C1 segment of cervical spinal cord (tissue), 14 donors: ENCODE measurements around the gene CCDC78.

Experiments used
- DNase-seq, 14 donors: peaks; one replicate each; lab custom pipeline; 2025; lab: John Stamatoyannopoulos, UW

CCDC78 gene

GRCh38 chr16:711548-712320 lies 14.5 kb downstream of the CCDC78 start:
- peak in 10 of 14 donors; percentile 33 to 84 (median 54) for DNase-seq

- no peak for DNase-seq
Observed at GRCh38 chr16:711084-711483, 15.2 kb downstream of the CCDC78 start.

GRCh38 chr16:710500-711075 lies 15.7 kb downstream of the CCDC78 start:
- DNase-seq = no peak

GRCh38 chr16:709566-710499 lies 16.4 kb downstream of the CCDC78 start:
- peak in 12 of 14 donors; percentile 21 to 93 (median 60) for DNase-seq

- DNase-seq = no peak
Observed at GRCh38 chr16:708959-709358, 17.3 kb downstream of the CCDC78 start.

- peak in 1 of 14 donors; percentile 46 for DNase-seq
Observed at GRCh38 chr16:708019-708418, 18.2 kb downstream of the CCDC78 start.

- peak in 1 of 14 donors; percentile 69 for DNase-seq
Observed at GRCh38 chr16:707062-707538, 19.1 kb downstream of the CCDC78 start.

GRCh38 chr16:706189-707061 lies 19.8 kb downstream of the CCDC78 start:
- peak in 1 of 14 donors; percentile 75 for DNase-seq

- peak in 11 of 14 donors; percentile 18 to 80 (median 46) for DNase-seq
Observed at GRCh38 chr16:705431-706188, 20.6 kb downstream of the CCDC78 start, which contains the start of gene FBXL16. FBXL16 (minus strand) TSS chr16:705801; CDS start chr16:697405, 8,396 bp downstream.

GRCh38 chr16:704552-705380 lies 21.5 kb downstream of the CCDC78 start:
- peak in 1 of 14 donors; percentile 83 for DNase-seq

- no peak for DNase-seq
Observed at GRCh38 chr16:704047-704446, 22.2 kb downstream of the CCDC78 start.

GRCh38 chr16:703406-703805 lies 22.8 kb downstream of the CCDC78 start:
- no peak for DNase-seq

- DNase-seq = no peak
Observed at GRCh38 chr16:702341-702740, 23.9 kb downstream of the CCDC78 start.

- peak in 1 of 14 donors; percentile 32 for DNase-seq
Observed at GRCh38 chr16:700684-701584, 25.3 kb downstream of the CCDC78 start.

- no peak for DNase-seq
Observed at GRCh38 chr16:698911-699671, 27.2 kb downstream of the CCDC78 start.

GRCh38 chr16:695355-696089 lies 30.7 kb downstream of the CCDC78 start:
- peak in 1 of 14 donors; percentile 83 for DNase-seq
